Upper lobe of left lung (tissue), 4 donors: ENCODE results near the gene PUM2.

Experiments
- EP300 ChIP-seq, 4 donors: sonication (generic); formaldehyde crosslinking; IDR thresholded peaks; one replicate each; pipeline ENCODE4 v1.5.1; 2017; ENCODE audit warnings: antibody characterized with exemption in 4 of 4, control low read depth in 2 of 4
- POLR2AphosphoS5 ChIP-seq, 2 donors: sonication (generic); formaldehyde crosslinking; IDR thresholded peaks; one replicate each; pipeline ENCODE4 v1.5.1; 2017; ENCODE audit warnings: antibody characterized with exemption in 2 of 2
- TF ChIP-seq, protein P1 (sequence below), 6 experiments: fragments of 450-650 bp in 4 of 6; fragments of 200-600 bp in 2 of 6; sonication (generic) in 2 of 6; IDR thresholded peaks; one replicate each; pipeline ENCODE4 v1.5.1; 2016 to 2019; ENCODE audit warnings: antibody characterized with exemption in 6 of 6

- TF ChIP-seq, protein P1, sequence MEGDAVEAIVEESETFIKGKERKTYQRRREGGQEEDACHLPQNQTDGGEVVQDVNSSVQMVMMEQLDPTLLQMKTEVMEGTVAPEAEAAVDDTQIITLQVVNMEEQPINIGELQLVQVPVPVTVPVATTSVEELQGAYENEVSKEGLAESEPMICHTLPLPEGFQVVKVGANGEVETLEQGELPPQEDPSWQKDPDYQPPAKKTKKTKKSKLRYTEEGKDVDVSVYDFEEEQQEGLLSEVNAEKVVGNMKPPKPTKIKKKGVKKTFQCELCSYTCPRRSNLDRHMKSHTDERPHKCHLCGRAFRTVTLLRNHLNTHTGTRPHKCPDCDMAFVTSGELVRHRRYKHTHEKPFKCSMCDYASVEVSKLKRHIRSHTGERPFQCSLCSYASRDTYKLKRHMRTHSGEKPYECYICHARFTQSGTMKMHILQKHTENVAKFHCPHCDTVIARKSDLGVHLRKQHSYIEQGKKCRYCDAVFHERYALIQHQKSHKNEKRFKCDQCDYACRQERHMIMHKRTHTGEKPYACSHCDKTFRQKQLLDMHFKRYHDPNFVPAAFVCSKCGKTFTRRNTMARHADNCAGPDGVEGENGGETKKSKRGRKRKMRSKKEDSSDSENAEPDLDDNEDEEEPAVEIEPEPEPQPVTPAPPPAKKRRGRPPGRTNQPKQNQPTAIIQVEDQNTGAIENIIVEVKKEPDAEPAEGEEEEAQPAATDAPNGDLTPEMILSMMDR (IDR thresholded peaks at IDR 0.05), result no peak
- TF ChIP-seq EP300 (IDR thresholded peaks at IDR 0.05) (no peak), POLR2AphosphoS5 (IDR thresholded peaks at IDR 0.05) (no peak)
These were observed 93.2 kb downstream of the PUM2 start for GRCh38 chr2:20257411-20257810.
